A549 (cell line): Measurements from ENCODE around the gene JAG2. TPM values are rescaled to one million over a fixed set of nuclear protein-coding genes. Genes with fewer than 3 reads are reported as not detected.

Experiments used
- ATAC-seq, 2 experiments: fragments of 200-7000 bp in 1 of 2; fragments of >200 bp in 1 of 2; cut with Nextera tagmentation in 1 of 2; cut with Tn5 transposase in 1 of 2; 3 replicates each; pipeline versions ENCODE4 v1.8.0 to v1.9.1; 2018 to 2020; ENCODE audit warnings: mild to moderate bottlenecking in 1 of 2, moderate library complexity in 1 of 2
- CTCF ChIA-PET: fragments of 300-600 bp; sonication (Branson Sonifier 250); formaldehyde crosslinking; extraction: SDS; loops from one replicate; lab custom pipeline; 2021; ENCODE audit warnings: antibody characterized with exemption, inconsistent platforms; lab: Yijun Ruan, JAX
- POLR2A ChIA-PET: fragments of 350-600 bp; formaldehyde crosslinking; extraction: SDS; loops from one replicate; lab custom pipeline; 2021; ENCODE audit warnings: antibody characterized with exemption, inconsistent platforms; lab: Yijun Ruan, JAX
- DNase-seq, 2 experiments: peaks; one replicate each; pipeline versions ENCODE4 v3.0.0 to v3.0.0-alpha.2; 2011 to 2016; ENCODE audit warnings: low read depth in 1 of 2, low spot score in 1 of 2
- FAIRE-seq: peaks from 2 replicates; lab custom pipeline; 2011; peaks lifted over from hg19 to GRCh38; lab: Jason Lieb, UNC
- H3K27ac ChIP-seq, 2 experiments: fragments of >200 bp; sonication (Bioruptor Twin); formaldehyde crosslinking; 3 replicates each; pipeline ENCODE4 v1.5.1; 2016 to 2017
- H3K4me1 ChIP-seq: fragments of >200 bp; sonication (Bioruptor Twin); formaldehyde crosslinking; 3 replicates; pipeline ENCODE4 v1.6.1; 2016
- H3K4me2 ChIP-seq: fragments of >200 bp; sonication (Bioruptor Twin); formaldehyde crosslinking; 3 replicates; pipeline ENCODE4 v1.6.1; 2016
- H3K4me3 ChIP-seq: fragments of >200 bp; sonication (Bioruptor Twin); formaldehyde crosslinking; 3 replicates; pipeline ENCODE4 v1.5.1; 2016
- H3K9me3 ChIP-seq: fragments of >200 bp; sonication (Bioruptor Twin); formaldehyde crosslinking; 3 replicates; pipeline ENCODE4 v1.6.1; 2016
- BCL3 ChIP-seq: fragments of >200 bp; sonication (Bioruptor Twin); formaldehyde crosslinking; IDR thresholded peaks from 3 replicates; pipeline ENCODE4 v1.6.1; 2016
- BHLHE40 ChIP-seq: IDR thresholded peaks from 2 replicates; pipeline ENCODE4 v1.6.1; 2012; ENCODE audit warnings: low read depth, low read length, inconsistent platforms
- CBX8 ChIP-seq: fragments of 200-600 bp; sonication (generic); IDR thresholded peaks from 2 replicates; pipeline ENCODE4 v1.6.1; 2016
- FOSL2 ChIP-seq, 2 experiments: fragments of 450-650 bp in 1 of 2; fragments of >200 bp in 1 of 2; sonication (Bioruptor Twin) in 1 of 2; formaldehyde crosslinking; IDR thresholded peaks; 2 replicates each; pipeline versions ENCODE4 v1.5.0 to v1.6.1; 2016 to 2020; ENCODE audit warnings: mild to moderate bottlenecking in 1 of 2, moderate library complexity in 1 of 2
- GATA3 ChIP-seq: IDR thresholded peaks from 2 replicates; pipeline ENCODE4 v1.6.1; 2012; ENCODE audit warnings: borderline replicate concordance
- HOXB13 ChIP-seq: fragments of 250-450 bp; sonication (Bioruptor Pico); IDR thresholded peaks from 2 replicates; pipeline ENCODE4 v1.5.0; 2020; ENCODE audit warnings: low read depth, mild to moderate bottlenecking, moderate library complexity
- KDM5A ChIP-seq: fragments of 200-600 bp; sonication (generic); IDR thresholded peaks from 2 replicates; pipeline ENCODE4 v1.6.1; 2016; ENCODE audit warnings: antibody characterized with exemption, mild to moderate bottlenecking
- MAZ ChIP-seq: fragments of 150-350 bp; IDR thresholded peaks from 2 replicates; pipeline ENCODE4 v1.6.1; 2014; ENCODE audit warnings: antibody characterized with exemption, low read depth, low read length, borderline replicate concordance
- NFE2L2 ChIP-seq: fragments of 150-350 bp; conservative IDR thresholded peaks from 2 replicates; pipeline ENCODE4 v1.6.1; 2014; ENCODE audit warnings: low read length
- PBX3 ChIP-seq: IDR thresholded peaks from 2 replicates; pipeline ENCODE4 v1.6.1; 2012
- PHF8 ChIP-seq: fragments of 200-600 bp; sonication (generic); IDR thresholded peaks from 2 replicates; pipeline ENCODE4 v1.6.1; 2016; ENCODE audit warnings: low read depth, mild to moderate bottlenecking, antibody characterized with exemption, moderate library complexity, borderline replicate concordance
- RARB ChIP-seq: fragments of 250-450 bp; sonication (Bioruptor Pico); IDR thresholded peaks from 2 replicates; pipeline ENCODE4 v1.8.0; 2021; ENCODE audit warnings: mild to moderate bottlenecking, moderate library complexity
- RCOR1 ChIP-seq: fragments of 150-350 bp; IDR thresholded peaks from 2 replicates; pipeline ENCODE4 v1.6.1; 2014; ENCODE audit warnings: antibody characterized with exemption, low read length, low read depth
- RFX5 ChIP-seq: fragments of 450-650 bp; IDR thresholded peaks from 2 replicates; pipeline ENCODE4 v1.7.1; 2014; ENCODE audit warnings: antibody characterized with exemption, mild to moderate bottlenecking, moderate library complexity
- TP53 ChIP-seq: fragments of 250-450 bp; sonication (Bioruptor Pico); IDR thresholded peaks from 2 replicates; pipeline ENCODE4 v1.5.0; 2021; ENCODE audit warnings: mild to moderate bottlenecking, moderate library complexity
- ZC3H11A ChIP-seq: fragments of 450-650 bp; IDR thresholded peaks from 2 replicates; pipeline ENCODE4 v1.6.1; 2014; ENCODE audit warnings: antibody characterized with exemption, mild to moderate bottlenecking
- WGBS: methylation state at CpG from one replicate; pipeline ENCODE4 v1.1.6; 2017; ENCODE audit errors: missing lambda C conversion rate; 5-methylcytosine and 5-hydroxymethylcytosine counted together
- polyA plus RNA-seq, 4 experiments: library from polyadenylated mRNA; depleted of rRNA in 3 of 4; stranded (reverse); fragments of >200 nt; fragmentation: RNase III in 1 of 4; extraction: RNeasy Plus Mini Kit Qiagen cat#74134 plus additional on column Dnase treatment in 1 of 4; gene quantifications; 2 replicates in 3 of 4; 3 replicates in 1 of 4; pipeline ENCODE4 v1.2.3, GENCODE V29; 2011 to 2017
- TF ChIP-seq, protein P1 (sequence below): fragments of 250-450 bp; sonication (Bioruptor Pico); IDR thresholded peaks from 2 replicates; pipeline ENCODE4 v1.5.0; 2020; ENCODE audit warnings: low read depth, mild to moderate bottlenecking, moderate library complexity
- TF ChIP-seq, protein P2 (sequence below): fragments of 150-350 bp; IDR thresholded peaks from 2 replicates; pipeline ENCODE4 v1.6.1; 2014; ENCODE audit warnings: low read depth, mild to moderate bottlenecking, low read length

Gene JAG2
- polyA plus RNA-seq, 2 of the 4 experiments (the other 2 are of a cell fraction): 5.9 to 20.4 TPM

DNA sequence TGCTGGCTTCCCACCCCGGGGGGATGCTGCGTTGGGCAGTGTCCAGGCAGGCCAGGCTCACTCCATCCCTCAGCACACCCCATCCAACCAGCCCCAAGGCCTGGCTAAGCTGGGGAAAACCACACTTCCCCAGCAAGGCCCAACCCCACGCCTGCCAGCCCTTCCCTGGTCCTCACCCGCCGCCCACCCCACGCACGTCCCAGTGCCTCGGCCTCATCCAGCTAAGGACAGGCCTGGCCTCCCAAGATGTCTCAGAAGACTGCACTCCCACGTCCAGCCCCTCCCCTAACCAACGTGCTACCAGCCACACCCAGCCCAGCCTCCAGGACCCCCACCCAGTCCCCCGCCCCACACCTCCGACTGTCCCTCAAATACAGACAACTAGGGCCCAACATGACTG, 9.8 kb downstream of the JAG2 start:
- Histone ChIP-seq H3K27ac (no peak overlapping the region), H3K9me3 (no peaks in the 10 kb centered on the region), H3K4me3 (no peak overlapping the region), H3K4me1 (no peaks in the 10 kb centered on the region; the same call in 2 of the 3 replicates), H3K4me2 (no peak overlapping the region)
- FAIRE-seq (no peak), DNase-seq (no peak), ATAC-seq (no peak)
- TF ChIP-seq TP53 (CRISPR knock-in tag) (no peak), ZC3H11A (no peak), PBX3 (no peak), NFE2L2 (no peak), PHF8 (no peak), KDM5A (no peak), FOSL2 (IDR thresholded peaks at IDR 0.05) (no peak), FOSL2 (CRISPR knock-in tag; IDR thresholded peaks at IDR 0.05) (no peak)
- TF ChIP-seq, protein P1, sequence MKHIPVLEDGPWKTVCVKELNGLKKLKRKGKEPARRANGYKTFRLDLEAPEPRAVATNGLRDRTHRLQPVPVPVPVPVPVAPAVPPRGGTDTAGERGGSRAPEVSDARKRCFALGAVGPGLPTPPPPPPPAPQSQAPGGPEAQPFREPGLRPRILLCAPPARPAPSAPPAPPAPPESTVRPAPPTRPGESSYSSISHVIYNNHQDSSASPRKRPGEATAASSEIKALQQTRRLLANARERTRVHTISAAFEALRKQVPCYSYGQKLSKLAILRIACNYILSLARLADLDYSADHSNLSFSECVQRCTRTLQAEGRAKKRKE (CRISPR knock-in tag): no peak
- TF ChIP-seq, protein P2, sequence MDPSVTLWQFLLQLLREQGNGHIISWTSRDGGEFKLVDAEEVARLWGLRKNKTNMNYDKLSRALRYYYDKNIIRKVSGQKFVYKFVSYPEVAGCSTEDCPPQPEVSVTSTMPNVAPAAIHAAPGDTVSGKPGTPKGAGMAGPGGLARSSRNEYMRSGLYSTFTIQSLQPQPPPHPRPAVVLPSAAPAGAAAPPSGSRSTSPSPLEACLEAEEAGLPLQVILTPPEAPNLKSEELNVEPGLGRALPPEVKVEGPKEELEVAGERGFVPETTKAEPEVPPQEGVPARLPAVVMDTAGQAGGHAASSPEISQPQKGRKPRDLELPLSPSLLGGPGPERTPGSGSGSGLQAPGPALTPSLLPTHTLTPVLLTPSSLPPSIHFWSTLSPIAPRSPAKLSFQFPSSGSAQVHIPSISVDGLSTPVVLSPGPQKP: no peak
- 100% methylated on average over 1 of the region's 12 CpGs for WGBS
- CTCF ChIA-PET: interaction anchor here (0.8 to 2.8 kb wide), 4 partner anchors 9 to 183 kb away, joined by 5 to 14 read pairs (median 6); partner anchors contain the start of gene JAG2
- POLR2A ChIA-PET: no interaction called here

DNA sequence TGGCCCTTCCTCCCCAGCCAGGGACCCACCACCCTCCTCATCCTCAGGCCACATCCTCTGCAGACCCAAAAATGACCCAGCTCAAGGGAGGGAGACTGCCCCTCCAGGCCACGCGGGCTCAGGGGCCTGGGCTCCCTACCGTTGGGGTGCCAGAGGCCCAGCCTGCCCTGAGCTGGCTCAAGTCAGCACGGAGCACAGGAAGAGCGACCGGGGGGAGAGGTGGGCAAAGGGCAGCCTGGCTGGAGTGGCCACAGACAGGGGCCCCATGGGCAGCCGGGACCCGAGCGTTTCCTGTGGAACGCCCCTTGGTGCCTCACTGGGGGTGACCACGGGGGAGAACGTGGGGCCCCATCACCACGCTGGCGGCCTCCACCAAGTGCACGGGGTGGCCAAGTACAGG, 10.7 kb downstream of the JAG2 start:
- FAIRE-seq: no peak
- Histone ChIP-seq H3K4me1 (no peaks in the 10 kb centered on the region; the same call in 2 of the 3 replicates), H3K9me3 (no peaks in the 10 kb centered on the region), H3K4me3 (no peak overlapping the region), H3K4me2 (no peak overlapping the region)
- no peak for ATAC-seq
- ChIA-PET CTCF (interaction anchor here (1.0 to 1.5 kb wide), 2 partner anchors 26 to 64 kb away, joined by 3 read pairs; no protein-coding TSS in a partner anchor), POLR2A (no interaction called here)
- WGBS: 91% methylated on average over 11 of the region's 15 CpGs
- TF ChIP-seq TP53 (CRISPR knock-in tag) (no peak), CBX8 (no peak)
- TF ChIP-seq, all 56 proteins: peak for 0
- no peak for DNase-seq
- no peak overlapping the region for H3K27ac ChIP-seq

DNA sequence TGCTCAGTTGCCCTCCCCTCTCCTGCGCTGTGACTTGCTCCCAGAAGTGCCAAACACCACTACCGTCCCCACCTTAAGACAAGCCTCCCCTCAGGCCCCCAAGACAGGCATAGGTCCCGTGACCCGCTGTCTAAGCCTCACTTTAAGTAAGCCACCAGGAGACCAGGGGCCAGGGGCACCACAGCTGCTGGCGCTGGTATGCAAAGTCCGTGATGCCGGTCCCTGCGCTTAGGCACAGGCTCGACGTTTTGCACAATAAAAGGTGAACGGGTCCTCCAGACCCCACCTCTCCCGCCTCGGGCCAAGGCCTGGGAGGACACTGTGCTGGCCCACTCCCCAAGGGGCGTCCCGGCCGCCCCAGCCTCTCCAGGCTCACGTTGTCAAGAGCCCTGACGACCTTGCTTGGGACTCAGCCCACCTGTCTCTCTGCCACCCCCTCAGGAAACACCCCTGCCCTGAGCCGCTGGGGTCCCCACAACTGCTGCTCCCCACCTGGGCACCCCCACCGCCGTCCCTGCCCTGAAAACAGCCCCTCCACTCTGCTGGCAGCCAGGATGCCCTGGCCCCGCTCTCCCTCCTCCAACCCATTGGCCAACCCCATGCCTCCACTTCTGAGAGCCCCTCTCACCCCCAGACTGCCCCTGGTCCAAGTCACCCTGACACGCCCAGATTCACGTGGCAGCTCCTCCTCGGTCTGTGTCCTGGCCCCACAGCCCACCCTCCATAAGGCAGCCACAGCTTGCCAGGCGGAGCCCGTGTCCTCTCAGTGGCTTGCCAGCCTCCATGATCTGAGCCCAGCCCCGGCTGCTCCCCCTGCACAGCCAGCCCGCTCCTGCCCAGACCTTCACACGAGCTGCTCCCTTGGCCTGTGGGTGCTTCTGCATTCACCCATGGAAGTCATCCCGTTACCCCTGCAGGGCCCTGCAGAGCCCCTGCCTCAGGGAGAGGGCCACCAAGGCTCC, 11.9 kb downstream of the JAG2 start:
- WGBS: 90% methylated on average over 26 of the region's 31 CpGs
- Histone ChIP-seq H3K9me3 (no peaks in the 10 kb centered on the region), H3K4me3 (no peak overlapping the region), H3K4me1 (no peaks in the 10 kb centered on the region; the same call in 2 of the 3 replicates), H3K27ac (no peak overlapping the region), H3K4me2 (no peak overlapping the region)
- no peak for FAIRE-seq
- ChIA-PET CTCF (interaction anchor here (1.0 to 2.3 kb wide), 4 partner anchors 8 to 66 kb away, joined by 3 to 9 read pairs (median 3); no protein-coding TSS in a partner anchor), POLR2A (no interaction called here)
- DNase-seq: no peak
- no peak for ATAC-seq
- TF ChIP-seq BHLHE40 (no peak), GATA3 (no peak), HOXB13 (CRISPR knock-in tag) (no peak), PHF8 (no peak), RCOR1 (no peak), RFX5 (no peak), RARB (CRISPR knock-in tag) (no peak), MAZ (no peak), BCL3 (no peak)
